ENCODE data around the gene RGS6. TPM values are rescaled to one million over a fixed set of nuclear protein-coding genes. Genes with fewer than 3 reads are reported as not detected.

The RGS6 gene
- total and polyA plus RNA-seq, 2 of the 4 experiments (the other 2 are of a cell fraction), result not detected

DNA sequence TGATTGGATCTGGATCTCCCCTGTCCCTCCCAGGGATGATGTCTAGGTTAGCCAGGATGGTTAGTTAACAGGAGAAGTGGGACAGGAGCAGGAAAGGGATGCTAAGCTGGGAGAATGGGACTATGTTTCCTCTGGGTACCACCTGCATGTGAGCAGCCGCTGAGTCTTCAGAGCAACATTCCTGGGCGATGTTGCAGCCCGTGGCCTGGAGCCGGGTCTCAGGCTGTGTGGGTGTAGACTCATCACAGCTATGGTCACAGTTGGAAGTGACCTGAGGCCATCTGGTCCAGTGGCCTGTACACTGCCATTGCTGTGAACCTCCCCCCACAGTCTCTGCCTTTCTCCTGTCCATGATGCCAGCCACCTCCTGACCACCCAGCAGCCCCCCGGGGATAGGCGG, 539.1 kb downstream of the RGS6 start:
- POLR2A ChIA-PET (ENCODE audit: unreplicated experiment), result no interaction called here
- WGBS, 2 experiments (ENCODE audit: extremely low coverage in 2 of 2, insufficient read length in 1 of 2), result no CpG with 5 or more reads among the region's 6 CpGs

More for the DNA sequence above, 539.1 kb downstream of the RGS6 start:
- no peak overlapping the region for H3K4me3 ChIP-seq (ENCODE audit: insufficient read depth, low read depth, low read length)
- H3K9me1 ChIP-seq (ENCODE audit: insufficient read depth, low read length), result no peaks in the 10 kb centered on the region
- no peaks in the 10 kb centered on the region; the same call in 1 of the 2 replicates for H3K9me3 ChIP-seq (ENCODE audit: control insufficient read depth, insufficient read depth, low read length)
- peaks cover 10% of the 10 kb centered on the region for H3K27me3 ChIP-seq (ENCODE audit: control insufficient read depth, insufficient read depth, low read length)
- no peaks in the 10 kb centered on the region for H3K79me1 ChIP-seq (ENCODE audit: low read depth in 1 of 2, low read length in 2 of 2)
- TF ChIP-seq RFX5 (IDR thresholded peaks at IDR 0.05; ENCODE audit: low read depth, low read length) (no peak), SMC3 (IDR thresholded peaks at IDR 0.05; ENCODE audit: low read depth, low read length) (no peak), FOS (IDR thresholded peaks at IDR 0.05; ENCODE audit: low read depth, low read length) (no peak), MXI1 (IDR thresholded peaks at IDR 0.05; ENCODE audit: borderline replicate concordance, low read depth, low read length) (no peak), MAFK (IDR thresholded peaks at IDR 0.05; ENCODE audit: low read depth, low read length) (no peak), CTCF (conservative IDR thresholded peaks at IDR 0.05; ENCODE audit: low read depth, low read length) (no peak), USF2 (IDR thresholded peaks at IDR 0.05; ENCODE audit: low read depth, low read length) (no peak), POLR2A (IDR thresholded peaks at IDR 0.05; ENCODE audit: low read depth, low read length) (no peak), CEBPB (IDR thresholded peaks at IDR 0.05; ENCODE audit: low read depth, low read length) (no peak), NFE2L2 (IDR thresholded peaks at IDR 0.05; ENCODE audit: low read depth, low read length) (no peak)
- TF ChIP-seq, protein P1, sequence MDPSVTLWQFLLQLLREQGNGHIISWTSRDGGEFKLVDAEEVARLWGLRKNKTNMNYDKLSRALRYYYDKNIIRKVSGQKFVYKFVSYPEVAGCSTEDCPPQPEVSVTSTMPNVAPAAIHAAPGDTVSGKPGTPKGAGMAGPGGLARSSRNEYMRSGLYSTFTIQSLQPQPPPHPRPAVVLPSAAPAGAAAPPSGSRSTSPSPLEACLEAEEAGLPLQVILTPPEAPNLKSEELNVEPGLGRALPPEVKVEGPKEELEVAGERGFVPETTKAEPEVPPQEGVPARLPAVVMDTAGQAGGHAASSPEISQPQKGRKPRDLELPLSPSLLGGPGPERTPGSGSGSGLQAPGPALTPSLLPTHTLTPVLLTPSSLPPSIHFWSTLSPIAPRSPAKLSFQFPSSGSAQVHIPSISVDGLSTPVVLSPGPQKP (IDR thresholded peaks at IDR 0.05; ENCODE audit: borderline replicate concordance, low read depth, low read length), result no peak
- H3K9ac ChIP-seq (ENCODE audit: low read depth, low read length), result no peak overlapping the region
- H4K20me1 ChIP-seq (ENCODE audit: insufficient read depth, low read length), result no peaks in the 10 kb centered on the region
- intact Hi-C loops (cut with micrococcal nuclease) (no loop called here), in situ Hi-C loops (cut with MboI; ENCODE audit: low sequenced_read_pairs) (no loop called here), dilution Hi-C loops (cut with HindIII; ENCODE audit: low sequenced_read_pairs, unreplicated experiment) (no loop called here)
- H2AK5ac ChIP-seq (ENCODE audit: low read depth, low read length), result no peak overlapping the region
- no peak overlapping the region for H3K23ac ChIP-seq (ENCODE audit: low read depth, low read length)
- DNase-seq (peak; percentile 39), ATAC-seq (ENCODE audit: low read depth) (no peak)
- no peaks in the 10 kb centered on the region for H3K4me1 ChIP-seq (ENCODE audit: control insufficient read depth, insufficient read depth, low read length)
- CTCF ChIA-PET, result no interaction called here
- H2BK5ac ChIP-seq (ENCODE audit: low read depth, low read length, poor library complexity, severe bottlenecking), result no peak overlapping the region
- H3K56ac ChIP-seq (ENCODE audit: extremely low read depth, insufficient read depth, low read length), result no peak overlapping the region
- H2AFZ ChIP-seq (replicated peaks; ENCODE audit: low read length, poor library complexity), result no peak overlapping the region
- H3K18ac ChIP-seq (ENCODE audit: low read depth, low read length), result no peak overlapping the region
- H3K27ac ChIP-seq (ENCODE audit: insufficient read depth, low read length), result no peak overlapping the region
- H3K4me2 ChIP-seq (ENCODE audit: low read depth, low read length), result no peak overlapping the region
- H3K36me3 ChIP-seq (ENCODE audit: control insufficient read depth, insufficient read depth, low read length), result no peaks in the 10 kb centered on the region
- H4K91ac ChIP-seq (ENCODE audit: insufficient read depth, low read depth, low read length), result no peak overlapping the region
- H2AK9ac ChIP-seq (replicated peaks; ENCODE audit: low read depth, low read length, poor library complexity), result no peak overlapping the region
- H2BK15ac ChIP-seq (ENCODE audit: low read depth, low read length), result no peak overlapping the region
- no peak overlapping the region for H3K4ac ChIP-seq (ENCODE audit: low read depth, low read length)
- BruUV-seq (replicated peaks), result no TSS peak
- no peak overlapping the region for H2BK120ac ChIP-seq (ENCODE audit: low read depth, low read length)
- no peak overlapping the region for H3K14ac ChIP-seq (replicated peaks; ENCODE audit: low read depth, low read length)
- no peak overlapping the region for H4K8ac ChIP-seq (ENCODE audit: low read depth in 2 of 2, low read length in 2 of 2)
- H4K5ac ChIP-seq (ENCODE audit: low read depth, low read length), result no peak overlapping the region
- no peak overlapping the region for H2BK20ac ChIP-seq (ENCODE audit: low read depth, low read length)
